HS-27A (cell line): ENCODE data around the gene CCR7.
"Not testable (repeated sequence)": the region's sequence is repeated elsewhere in the genome, so short reads cannot be mapped to it uniquely, and the experiment has no call there.

Experiments used
- DNase-seq: peaks from one replicate; pipeline ENCODE4 v3.0.0-alpha.2; 2012; ENCODE audit warnings: low read depth, missing footprints

Gene CCR7

GRCh38 chr17:40597556-40598300, 32.5 kb upstream of the CCR7 start:
- no peak for DNase-seq

DNA sequence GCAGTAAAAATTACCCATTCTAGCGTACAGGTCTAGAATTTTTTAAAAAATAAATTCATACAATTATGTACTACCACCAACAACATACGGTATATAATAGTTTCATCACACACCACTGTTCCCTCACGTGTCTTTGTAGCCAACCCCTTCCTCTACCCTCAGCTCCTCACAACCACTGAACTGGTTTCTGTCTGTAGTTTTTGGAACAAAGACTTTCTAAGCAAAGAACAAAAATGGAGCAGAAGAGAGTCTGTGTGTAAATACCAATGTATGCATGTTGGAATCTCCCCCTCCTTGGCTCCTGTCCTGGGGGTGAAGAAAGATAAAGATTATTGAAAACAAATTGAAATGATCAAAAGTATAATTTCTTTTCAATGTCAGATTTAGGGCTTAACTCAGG, 31.9 kb upstream of the CCR7 start:
- no peak for DNase-seq

DNA sequence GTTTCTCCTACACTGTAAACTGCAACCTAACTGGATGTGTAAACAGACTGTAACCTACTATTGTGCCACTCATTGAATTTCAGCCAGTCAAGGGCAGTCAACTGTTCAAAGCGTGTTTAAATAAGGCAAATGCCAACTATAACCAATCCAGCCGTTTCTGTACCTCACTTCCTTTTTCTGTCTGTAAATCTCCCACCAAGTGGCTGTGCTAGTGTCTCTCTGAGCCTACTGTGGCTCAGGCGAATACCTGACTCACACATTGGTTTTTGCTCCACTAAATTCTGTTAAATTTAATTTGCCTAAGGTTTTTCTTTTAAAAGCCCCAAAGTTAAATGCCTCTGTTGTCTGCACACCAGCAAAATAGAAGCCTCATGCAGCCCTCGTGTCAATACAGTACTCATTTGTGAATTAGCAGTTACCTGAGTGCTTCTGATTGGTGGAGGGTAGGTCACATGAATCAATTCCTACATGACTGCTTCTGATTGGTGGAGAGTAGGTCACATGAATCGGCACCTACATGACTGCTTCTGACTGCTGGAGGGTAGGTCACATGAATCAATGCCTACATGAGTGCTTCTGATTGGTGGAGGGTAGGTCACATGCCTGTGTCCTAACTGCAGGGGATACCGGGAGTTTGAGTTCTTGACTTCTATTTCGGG, 31.1 kb upstream of the CCR7 start:
- DNase-seq: no peak

- DNase-seq: no peak
Measured at GRCh38 chr17:40590742-40591141, 25.5 kb upstream of the CCR7 start.

GRCh38 chr17:40588552-40588951, 23.3 kb upstream of the CCR7 start:
- no peak for DNase-seq

DNA sequence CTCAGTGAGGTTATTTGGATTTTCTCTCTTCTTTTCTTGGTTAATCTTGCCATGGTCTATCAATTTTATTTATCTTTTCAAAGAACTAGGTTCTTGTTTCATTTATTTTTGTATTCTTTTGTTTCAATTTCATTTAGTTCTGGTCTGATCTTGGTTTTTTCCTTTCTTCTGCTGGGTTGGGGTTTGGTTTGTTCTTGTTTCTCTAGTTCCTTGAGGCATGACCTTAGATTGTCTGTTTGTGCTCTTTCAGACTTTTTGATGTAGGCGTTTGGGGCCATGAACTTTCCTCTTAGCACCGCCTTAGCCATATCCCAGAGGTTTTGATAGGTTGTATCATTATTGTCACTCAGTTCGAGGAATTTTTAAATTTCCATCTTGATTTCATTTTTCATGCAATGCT, 21.0 kb upstream of the CCR7 start:
- DNase-seq: not testable (repeated sequence)

GRCh38 chr17:40584950-40585349, 19.7 kb upstream of the CCR7 start:
- DNase-seq: not testable (repeated sequence)

GRCh38 chr17:40582328-40582901, 17.1 kb upstream of the CCR7 start:
- no peak for DNase-seq

- no peak for DNase-seq
Measured at GRCh38 chr17:40580140-40580539, 14.9 kb upstream of the CCR7 start.

- no peak for DNase-seq
Measured at GRCh38 chr17:40579471-40579870, 14.2 kb upstream of the CCR7 start.

- no peak for DNase-seq
Measured at GRCh38 chr17:40577611-40578065, 12.4 kb upstream of the CCR7 start.

- DNase-seq: no peak
Measured at GRCh38 chr17:40576113-40576740, 11.0 kb upstream of the CCR7 start.

- DNase-seq: no peak
Measured at GRCh38 chr17:40574292-40574691, 9.0 kb upstream of the CCR7 start.

DNA sequence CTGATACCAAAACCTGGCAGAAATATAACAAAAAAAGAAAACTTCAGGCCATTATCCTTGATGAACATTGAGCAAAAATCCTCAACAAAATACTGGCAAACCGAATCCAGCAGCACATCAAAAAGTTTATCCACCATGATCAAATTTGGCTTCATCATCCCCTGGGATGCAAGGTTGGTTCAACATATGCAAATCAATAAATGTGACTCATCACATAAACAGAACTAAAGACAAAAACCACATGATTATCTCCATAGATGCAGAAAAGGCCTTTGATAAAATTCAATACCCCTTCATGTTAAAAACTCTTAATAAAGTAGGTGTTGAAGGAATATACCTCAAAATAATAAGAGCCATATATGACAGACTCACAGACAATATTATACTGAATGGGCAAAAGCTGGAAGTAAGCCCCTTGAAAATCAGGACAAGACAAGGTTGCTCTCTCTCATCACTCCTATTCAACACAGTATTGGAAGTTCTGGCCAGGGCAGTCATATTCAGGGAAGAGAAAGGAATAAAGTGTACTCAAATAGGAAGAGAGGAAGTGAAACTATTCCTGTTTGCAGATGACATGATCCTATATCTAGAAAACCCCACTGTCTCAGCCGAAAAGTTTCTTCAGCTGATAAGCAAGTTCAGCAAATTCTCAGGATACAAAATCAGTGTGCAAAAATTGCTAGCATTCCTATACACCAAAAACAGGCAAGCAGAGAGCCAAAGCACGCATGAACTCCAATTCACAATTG, 7.1 kb upstream of the CCR7 start:
- DNase-seq: not testable (repeated sequence)

GRCh38 chr17:40568074-40568836, 3.0 kb upstream of the CCR7 start:
- no peak for DNase-seq

- DNase-seq: no peak
Measured at GRCh38 chr17:40567377-40567776, 2.1 kb upstream of the CCR7 start.

GRCh38 chr17:40565769-40566409, 617 bp upstream of the CCR7 start:
- no peak for DNase-seq

GRCh38 chr17:40564195-40564882, 933 bp downstream of the CCR7 start:
- no peak for DNase-seq

- no peak for DNase-seq
Measured at GRCh38 chr17:40563220-40564052, 1.8 kb downstream of the CCR7 start.
